SK-N-SH (cell line): ENCODE results near the gene UCK2. TPM values are rescaled to one million over a fixed set of nuclear protein-coding genes. Genes with fewer than 3 reads are reported as not detected.

Experiments used
- CTCF ChIA-PET: fragments of 300-600, 350-600 bp; formaldehyde crosslinking; extraction: SDS; loops from one replicate; lab custom pipeline; 2021; lab: Yijun Ruan, JAX
- POLR2A ChIA-PET: fragments of 350-600 bp; sonication (Branson Sonifier 250); formaldehyde crosslinking; extraction: SDS; loops from one replicate; lab custom pipeline; 2020; ENCODE audit warnings: antibody characterized with exemption, inconsistent platforms; lab: Yijun Ruan, JAX
- DNase-seq: peaks from one replicate; pipeline ENCODE4 v3.0.0; 2012
- H2AFZ ChIP-seq: fragments of 200-600 bp; sonication (generic); 2 replicates; pipeline ENCODE4 v1.8.1; 2016; ENCODE audit warnings: antibody characterized with exemption, mild to moderate bottlenecking, low read depth
- H3F3A ChIP-seq: fragments of 200-600 bp; sonication (generic); replicated peaks from 2 replicates; pipeline ENCODE3; 2016; ENCODE audit warnings: antibody characterized with exemption, mild to moderate bottlenecking; ENCODE audit not compliant: insufficient read depth
- H3K27ac ChIP-seq, 2 experiments: fragments of 200-500 bp in 1 of 2; fragments of 200-600 bp in 1 of 2; sonication (Bioruptor generic) in 1 of 2; sonication (generic), shearing (Covaris generic) in 1 of 2; 2 replicates each; pipeline versions ENCODE4 v1.5.1 to v1.6.1; 2014 to 2016; ENCODE audit warnings: low read depth in 2 of 2, inconsistent platforms in 1 of 2, low read length in 1 of 2, mild to moderate bottlenecking in 1 of 2, mixed read lengths in 1 of 2
- H3K27me3 ChIP-seq: fragments of 200-600 bp; sonication (generic), shearing (Covaris generic); 2 replicates; pipeline ENCODE4 v1.6.1; 2016; ENCODE audit warnings: mixed run types; ENCODE audit not compliant: insufficient read depth
- H3K36me3 ChIP-seq, 2 experiments: fragments of 200-500 bp in 1 of 2; fragments of 200-600 bp in 1 of 2; sonication (Bioruptor generic) in 1 of 2; sonication (generic) in 1 of 2; replicated peaks in 1 of 2; 2 replicates each; pipeline versions ENCODE3 to v1.5.1; 2014 to 2016; ENCODE audit warnings: low read length in 1 of 2, mild to moderate bottlenecking in 1 of 2; ENCODE audit not compliant: insufficient read depth in 2 of 2, control insufficient read depth in 1 of 2
- H3K4me1 ChIP-seq, 2 experiments: fragments of 200-500 bp in 1 of 2; fragments of 200-600 bp in 1 of 2; sonication (Bioruptor generic) in 1 of 2; sonication (generic), shearing (Covaris generic) in 1 of 2; 2 replicates each; pipeline versions ENCODE4 v1.5.1 to v1.6.1; 2014 to 2016; ENCODE audit warnings: low read depth in 1 of 2, low read length in 1 of 2, mixed run types in 1 of 2; ENCODE audit not compliant: insufficient read depth in 2 of 2, control insufficient read depth in 1 of 2
- H3K4me2 ChIP-seq: fragments of 200-600 bp; sonication (generic), shearing (Covaris generic); 2 replicates; pipeline ENCODE4 v1.6.1; 2017; ENCODE audit warnings: mixed run types
- H3K4me3 ChIP-seq, 2 experiments: fragments of 200-500 bp in 1 of 2; fragments of 200-600 bp in 1 of 2; sonication (Bioruptor generic) in 1 of 2; sonication (generic), shearing (Covaris generic) in 1 of 2; 2 replicates each; pipeline versions ENCODE4 v1.5.1 to v1.8.1; 2014 to 2016; ENCODE audit warnings: low read depth in 2 of 2, inconsistent platforms in 1 of 2, low read length in 1 of 2, mild to moderate bottlenecking in 1 of 2, mixed read lengths in 1 of 2, moderate library complexity in 1 of 2
- H3K79me2 ChIP-seq: fragments of 200-600 bp; sonication (generic); 2 replicates; pipeline ENCODE4 v1.8.1; 2017; ENCODE audit warnings: mild to moderate bottlenecking; ENCODE audit not compliant: insufficient read depth
- H3K9ac ChIP-seq: fragments of 200-600 bp; sonication (generic); 2 replicates; pipeline ENCODE4 v1.6.1; 2017; ENCODE audit warnings: mixed run types
- H3K9me2 ChIP-seq: fragments of 200-600 bp; sonication (generic); 2 replicates; pipeline ENCODE4 v1.6.1; 2017; ENCODE audit warnings: mixed run types
- H3K9me3 ChIP-seq: fragments of 200-600 bp; sonication (generic); 2 replicates; pipeline ENCODE4 v1.6.1; 2017; ENCODE audit warnings: mixed run types, mild to moderate bottlenecking, moderate library complexity
- H4K20me1 ChIP-seq: fragments of 200-600 bp; sonication (generic); 2 replicates; pipeline ENCODE4 v1.6.1; 2017; ENCODE audit warnings: mild to moderate bottlenecking, mixed run types; ENCODE audit not compliant: insufficient read depth
- ELF1 ChIP-seq: IDR thresholded peaks from 2 replicates; pipeline ENCODE4 v1.4.0; 2012
- EP300 ChIP-seq, 2 experiments: IDR thresholded peaks; 2 replicates each; pipeline versions ENCODE4 v1.4.0 to v1.6.1; 2012; ENCODE audit warnings: borderline replicate concordance in 1 of 2, low read depth in 1 of 2, low read length in 1 of 2
- FOSL2 ChIP-seq: IDR thresholded peaks from 2 replicates; pipeline ENCODE4 v1.4.0; 2012; ENCODE audit warnings: low read depth, mild to moderate bottlenecking, moderate library complexity, borderline replicate concordance
- FOXM1 ChIP-seq: IDR thresholded peaks from 2 replicates; pipeline ENCODE4 v1.4.0; 2012; ENCODE audit warnings: low read depth, mild to moderate bottlenecking
- GABPA ChIP-seq: IDR thresholded peaks from 2 replicates; pipeline ENCODE4 v1.4.0; 2012; ENCODE audit warnings: low read depth, mild to moderate bottlenecking
- JUND ChIP-seq: IDR thresholded peaks from 2 replicates; pipeline ENCODE4 v1.4.0; 2012
- MXI1 ChIP-seq: IDR thresholded peaks from 2 replicates; pipeline ENCODE4 v1.6.1; 2012; ENCODE audit warnings: mild to moderate bottlenecking, low read depth, low read length, improper control_type of control experiment
- POLR2AphosphoS5 ChIP-seq: IDR thresholded peaks from 2 replicates; pipeline ENCODE4 v1.6.1; 2012; ENCODE audit warnings: low read depth, low read length
- RAD21 ChIP-seq: IDR thresholded peaks from 2 replicates; pipeline ENCODE4 v1.6.1; 2012; ENCODE audit warnings: mild to moderate bottlenecking, low read length
- RXRA ChIP-seq: IDR thresholded peaks from 2 replicates; pipeline ENCODE4 v1.4.0; 2012; ENCODE audit warnings: low read depth, mild to moderate bottlenecking, borderline replicate concordance
- TEAD4 ChIP-seq: IDR thresholded peaks from 2 replicates; pipeline ENCODE4 v1.4.0; 2012; ENCODE audit warnings: mild to moderate bottlenecking, borderline replicate concordance; ENCODE audit not compliant: insufficient read depth
- WGBS: methylation state at CpG from one replicate; pipeline ENCODE4 v1.1.6; 2017; ENCODE audit warnings: low lambda C conversion rate; 5-methylcytosine and 5-hydroxymethylcytosine counted together
- polyA plus RNA-seq, 3 experiments: library from polyadenylated mRNA; depleted of rRNA; stranded (reverse); fragments of >200 nt; gene quantifications; 2 replicates each; pipeline ENCODE4 v1.2.3, GENCODE V29; 2012
- TF ChIP-seq, protein P1 (sequence below): fragments of 200-600 bp; sonication (generic); IDR thresholded peaks from 2 replicates; pipeline ENCODE4 v1.6.1; 2017; ENCODE audit warnings: antibody characterized with exemption, mild to moderate bottlenecking, moderate library complexity
- TF ChIP-seq, protein P2 (sequence below): IDR thresholded peaks from 2 replicates; pipeline ENCODE4 v1.4.0; 2012; ENCODE audit warnings: low read depth, borderline replicate concordance
- TF ChIP-seq, protein P3 (sequence below): IDR thresholded peaks from 2 replicates; pipeline ENCODE4 v1.4.0; 2012; ENCODE audit warnings: low read depth, borderline replicate concordance

The UCK2 gene
- polyA plus RNA-seq, 1 of the 3 experiments (the other 2 are of a cell fraction): 53.7 TPM

DNA sequence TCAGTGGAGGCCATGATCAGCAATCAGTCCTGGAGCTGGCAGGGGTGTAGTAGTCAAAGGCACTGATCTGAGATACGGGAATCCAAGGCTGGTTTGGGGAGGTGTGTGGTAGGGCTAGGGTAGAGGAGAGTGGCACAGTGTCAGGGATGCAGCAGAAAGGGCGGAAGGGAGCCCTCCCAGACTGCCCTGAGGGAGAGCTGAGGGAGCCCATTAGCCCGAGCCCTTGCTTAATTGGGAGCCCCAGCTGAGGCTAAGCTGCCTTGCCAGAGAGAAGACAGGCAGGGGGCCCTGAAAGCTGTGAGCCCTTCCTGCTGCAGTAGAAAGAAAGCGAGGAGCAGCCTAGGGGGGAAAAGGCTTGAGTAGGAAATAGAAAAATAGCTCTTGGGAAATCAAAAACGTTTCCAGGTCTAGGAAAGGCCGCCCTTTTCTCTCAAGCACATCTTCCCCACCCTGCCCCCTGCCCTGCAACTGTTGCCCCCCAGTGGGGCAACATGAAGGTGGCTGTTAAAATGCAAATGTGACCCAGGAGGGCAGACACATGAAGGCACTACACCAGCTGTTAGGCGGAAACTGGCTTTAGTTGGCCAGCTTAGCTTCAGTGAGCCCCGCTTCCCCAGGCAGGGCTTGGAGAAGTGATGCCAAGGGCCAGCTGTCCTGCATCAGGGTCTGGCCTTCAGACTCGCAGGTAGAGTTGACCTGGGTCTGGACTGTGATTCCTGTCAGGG is 106.2 kb downstream of the UCK2 start:
- WGBS: 38% methylated on average over 7 of the region's 9 CpGs
- CTCF ChIA-PET: interaction anchor here (1.6 to 3.1 kb wide), 2 partner anchors 9 to 500 kb away, joined by 6 to 20 read pairs; no protein-coding TSS in a partner anchor
- TF ChIP-seq GABPA: no peak
- TF ChIP-seq, protein P1, sequence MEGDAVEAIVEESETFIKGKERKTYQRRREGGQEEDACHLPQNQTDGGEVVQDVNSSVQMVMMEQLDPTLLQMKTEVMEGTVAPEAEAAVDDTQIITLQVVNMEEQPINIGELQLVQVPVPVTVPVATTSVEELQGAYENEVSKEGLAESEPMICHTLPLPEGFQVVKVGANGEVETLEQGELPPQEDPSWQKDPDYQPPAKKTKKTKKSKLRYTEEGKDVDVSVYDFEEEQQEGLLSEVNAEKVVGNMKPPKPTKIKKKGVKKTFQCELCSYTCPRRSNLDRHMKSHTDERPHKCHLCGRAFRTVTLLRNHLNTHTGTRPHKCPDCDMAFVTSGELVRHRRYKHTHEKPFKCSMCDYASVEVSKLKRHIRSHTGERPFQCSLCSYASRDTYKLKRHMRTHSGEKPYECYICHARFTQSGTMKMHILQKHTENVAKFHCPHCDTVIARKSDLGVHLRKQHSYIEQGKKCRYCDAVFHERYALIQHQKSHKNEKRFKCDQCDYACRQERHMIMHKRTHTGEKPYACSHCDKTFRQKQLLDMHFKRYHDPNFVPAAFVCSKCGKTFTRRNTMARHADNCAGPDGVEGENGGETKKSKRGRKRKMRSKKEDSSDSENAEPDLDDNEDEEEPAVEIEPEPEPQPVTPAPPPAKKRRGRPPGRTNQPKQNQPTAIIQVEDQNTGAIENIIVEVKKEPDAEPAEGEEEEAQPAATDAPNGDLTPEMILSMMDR: no peak
- TF ChIP-seq ELF1: no peak
- TF ChIP-seq, protein P2, sequence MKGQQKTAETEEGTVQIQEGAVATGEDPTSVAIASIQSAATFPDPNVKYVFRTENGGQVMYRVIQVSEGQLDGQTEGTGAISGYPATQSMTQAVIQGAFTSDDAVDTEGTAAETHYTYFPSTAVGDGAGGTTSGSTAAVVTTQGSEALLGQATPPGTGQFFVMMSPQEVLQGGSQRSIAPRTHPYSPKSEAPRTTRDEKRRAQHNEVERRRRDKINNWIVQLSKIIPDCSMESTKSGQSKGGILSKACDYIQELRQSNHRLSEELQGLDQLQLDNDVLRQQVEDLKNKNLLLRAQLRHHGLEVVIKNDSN: no peak
- TF ChIP-seq, protein P3, sequence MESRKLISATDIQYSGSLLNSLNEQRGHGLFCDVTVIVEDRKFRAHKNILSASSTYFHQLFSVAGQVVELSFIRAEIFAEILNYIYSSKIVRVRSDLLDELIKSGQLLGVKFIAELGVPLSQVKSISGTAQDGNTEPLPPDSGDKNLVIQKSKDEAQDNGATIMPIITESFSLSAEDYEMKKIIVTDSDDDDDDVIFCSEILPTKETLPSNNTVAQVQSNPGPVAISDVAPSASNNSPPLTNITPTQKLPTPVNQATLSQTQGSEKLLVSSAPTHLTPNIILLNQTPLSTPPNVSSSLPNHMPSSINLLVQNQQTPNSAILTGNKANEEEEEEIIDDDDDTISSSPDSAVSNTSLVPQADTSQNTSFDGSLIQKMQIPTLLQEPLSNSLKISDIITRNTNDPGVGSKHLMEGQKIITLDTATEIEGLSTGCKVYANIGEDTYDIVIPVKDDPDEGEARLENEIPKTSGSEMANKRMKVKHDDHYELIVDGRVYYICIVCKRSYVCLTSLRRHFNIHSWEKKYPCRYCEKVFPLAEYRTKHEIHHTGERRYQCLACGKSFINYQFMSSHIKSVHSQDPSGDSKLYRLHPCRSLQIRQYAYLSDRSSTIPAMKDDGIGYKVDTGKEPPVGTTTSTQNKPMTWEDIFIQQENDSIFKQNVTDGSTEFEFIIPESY: no peak
- TF ChIP-seq RXRA: no peak
- TF ChIP-seq FOXM1: no peak
- TF ChIP-seq MXI1: no peak
- no peak for TF ChIP-seq TEAD4
- TF ChIP-seq FOSL2: no peak
- no peak for TF ChIP-seq POLR2AphosphoS5
- TF ChIP-seq EP300 (IDR thresholded peaks at IDR 0.05; ENCODE audit: borderline replicate concordance in 1 of 2, low read depth in 1 of 2, low read length in 1 of 2): no peak
- TF ChIP-seq JUND: no peak
- no peak for TF ChIP-seq RAD21
- Histone ChIP-seq H3K9ac (no peak overlapping the region), H3K27me3 (no peaks in the 10 kb centered on the region), H3K36me3 (no peaks in the 10 kb centered on the region), H3K9me3 (no peaks in the 10 kb centered on the region), H3F3A (no peaks in the 10 kb centered on the region), H3K79me2 (no peaks in the 10 kb centered on the region), H3K4me2 (no peak overlapping the region), H3K27ac (no peak overlapping the region), H2AFZ (no peak overlapping the region), H3K9me2 (no peaks in the 10 kb centered on the region), H4K20me1 (no peaks in the 10 kb centered on the region), H3K4me1 (no peaks in the 10 kb centered on the region), H3K4me3 (no peak overlapping the region)
- POLR2A ChIA-PET: no interaction called here
- DNase-seq: no peak
